ENCODE results near the gene UBAC2.

The UBAC2 gene

GRCh38 chr13:99323488-99323887, 122.8 kb downstream of the UBAC2 start:
- no peak for TF ChIP-seq CSDC2 (CRISPR knock-in tag; IDR thresholded peaks at IDR 0.05)
- no peak for TF ChIP-seq TSHZ2 (CRISPR knock-in tag; IDR thresholded peaks at IDR 0.05)
- no peak for TF ChIP-seq ZNF70 (CRISPR knock-in tag; IDR thresholded peaks at IDR 0.05)
- peak; percentile 8; the same call in 1 of the 3 replicates for ATAC-seq

- ATAC-seq, result no peak
- TF ChIP-seq ZC3H10 (CRISPR knock-in tag; IDR thresholded peaks at IDR 0.05) (no peak), PPARA (CRISPR knock-in tag; IDR thresholded peaks at IDR 0.05; ENCODE audit: borderline replicate concordance) (no peak), OSR1 (CRISPR knock-in tag; IDR thresholded peaks at IDR 0.05) (no peak), CREB5 (CRISPR knock-in tag; IDR thresholded peaks at IDR 0.05; ENCODE audit: low read depth) (no peak)
Measured at GRCh38 chr13:99326012-99326411, 125.4 kb downstream of the UBAC2 start.

- no peak for ATAC-seq
- TF ChIP-seq ARNTL (CRISPR knock-in tag; IDR thresholded peaks at IDR 0.05; ENCODE audit: borderline replicate concordance, low read depth) (no peak), BACH2 (CRISPR knock-in tag; IDR thresholded peaks at IDR 0.05; ENCODE audit: borderline replicate concordance) (no peak), TOX (CRISPR knock-in tag; IDR thresholded peaks at IDR 0.05; ENCODE audit: borderline replicate concordance) (no peak), ZFP30 (CRISPR knock-in tag; IDR thresholded peaks at IDR 0.05) (no peak), GLIS3 (CRISPR knock-in tag; IDR thresholded peaks at IDR 0.05) (no peak), ZFP3 (CRISPR knock-in tag; IDR thresholded peaks at IDR 0.05) (no peak), CSRNP3 (CRISPR knock-in tag; IDR thresholded peaks at IDR 0.05) (no peak), POU6F1 (CRISPR knock-in tag; IDR thresholded peaks at IDR 0.05; ENCODE audit: borderline replicate concordance, low read depth) (no peak), RARB (CRISPR knock-in tag; IDR thresholded peaks at IDR 0.05) (no peak), CSDC2 (CRISPR knock-in tag; IDR thresholded peaks at IDR 0.05) (no peak), TCF4 (CRISPR knock-in tag; IDR thresholded peaks at IDR 0.05; ENCODE audit: borderline replicate concordance) (no peak), SNAI2 (CRISPR knock-in tag; IDR thresholded peaks at IDR 0.05) (no peak), CREB5 (CRISPR knock-in tag; IDR thresholded peaks at IDR 0.05; ENCODE audit: low read depth) (no peak), PATZ1 (CRISPR knock-in tag; IDR thresholded peaks at IDR 0.05; ENCODE audit: borderline replicate concordance) (no peak), ZNF70 (CRISPR knock-in tag; IDR thresholded peaks at IDR 0.05) (no peak), ESRRG (CRISPR knock-in tag; IDR thresholded peaks at IDR 0.05) (no peak)
Measured at GRCh38 chr13:99327126-99327525, 126.5 kb downstream of the UBAC2 start.
